OCI-LY3 (cell line): ENCODE data around the gene TAF5L.

Experiments
- EZH2phosphoT487 ChIP-seq: fragments of 200-600 bp; shearing (Covaris generic); IDR thresholded peaks from 2 replicates; pipeline ENCODE4 v1.6.1; 2018; ENCODE audit warnings: antibody characterized with exemption, mixed run types, low read depth
- TF ChIP-seq, protein P1 (sequence below): fragments of 200-600, 300-600 bp; sonication (generic); IDR thresholded peaks from 2 replicates; pipeline ENCODE4 v1.5.1; 2014; ENCODE audit warnings: antibody characterized with exemption, low read length, low read depth

DNA sequence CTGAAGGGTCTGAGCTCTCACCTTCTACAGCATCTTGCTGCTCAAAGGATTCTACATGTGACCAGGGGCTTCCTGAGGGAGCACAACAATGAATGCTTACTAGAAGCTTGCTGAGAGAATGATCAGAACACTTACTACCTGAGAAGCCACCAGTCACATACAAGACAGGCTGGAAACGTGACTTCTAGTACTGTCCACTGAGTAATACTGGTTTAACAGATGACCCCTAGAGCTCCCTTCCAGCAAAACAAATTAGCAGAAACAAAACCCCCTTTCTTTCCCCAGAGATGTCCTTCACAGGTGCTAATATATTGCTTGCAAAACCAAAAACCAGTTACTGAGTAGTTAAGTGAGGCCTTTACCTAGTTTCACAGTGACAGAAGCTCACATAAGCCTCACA, 2.1 kb downstream of the TAF5L start:
- TF ChIP-seq, protein P1, sequence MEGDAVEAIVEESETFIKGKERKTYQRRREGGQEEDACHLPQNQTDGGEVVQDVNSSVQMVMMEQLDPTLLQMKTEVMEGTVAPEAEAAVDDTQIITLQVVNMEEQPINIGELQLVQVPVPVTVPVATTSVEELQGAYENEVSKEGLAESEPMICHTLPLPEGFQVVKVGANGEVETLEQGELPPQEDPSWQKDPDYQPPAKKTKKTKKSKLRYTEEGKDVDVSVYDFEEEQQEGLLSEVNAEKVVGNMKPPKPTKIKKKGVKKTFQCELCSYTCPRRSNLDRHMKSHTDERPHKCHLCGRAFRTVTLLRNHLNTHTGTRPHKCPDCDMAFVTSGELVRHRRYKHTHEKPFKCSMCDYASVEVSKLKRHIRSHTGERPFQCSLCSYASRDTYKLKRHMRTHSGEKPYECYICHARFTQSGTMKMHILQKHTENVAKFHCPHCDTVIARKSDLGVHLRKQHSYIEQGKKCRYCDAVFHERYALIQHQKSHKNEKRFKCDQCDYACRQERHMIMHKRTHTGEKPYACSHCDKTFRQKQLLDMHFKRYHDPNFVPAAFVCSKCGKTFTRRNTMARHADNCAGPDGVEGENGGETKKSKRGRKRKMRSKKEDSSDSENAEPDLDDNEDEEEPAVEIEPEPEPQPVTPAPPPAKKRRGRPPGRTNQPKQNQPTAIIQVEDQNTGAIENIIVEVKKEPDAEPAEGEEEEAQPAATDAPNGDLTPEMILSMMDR = no peak
- TF ChIP-seq EZH2phosphoT487 = no peak
